Vagina (tissue), 2 donors: ENCODE data around the gene ARHGEF39. TPM values are rescaled to one million over a fixed set of nuclear protein-coding genes. Genes with fewer than 3 reads are reported as not detected.

Experiments used
- DNase-seq, 2 donors: peaks; one replicate each; pipeline ENCODE4 v3.0.0-alpha.2; 2017; ENCODE audit errors: extremely low spot score in 2 of 2
- H3K27ac ChIP-seq: fragments of 200-600 bp; sonication (generic); one replicate; pipeline ENCODE4 v1.5.1; 2019
- H3K27me3 ChIP-seq: fragments of 200-600 bp; sonication (generic); one replicate; pipeline ENCODE4 v1.5.1; 2019
- H3K36me3 ChIP-seq, 2 donors: fragments of 200-600 bp; sonication (generic); one replicate each; pipeline ENCODE4 v1.5.1; 2017 to 2019
- H3K4me1 ChIP-seq: fragments of 200-600 bp; sonication (generic); one replicate; pipeline ENCODE4 v1.5.1; 2019
- H3K4me3 ChIP-seq, 2 donors: fragments of 200-600 bp; sonication (generic); 1 replicate in 1 of 2; 2 replicates in 1 of 2; pipeline ENCODE4 v1.5.1; 2016 to 2019
- H3K9me3 ChIP-seq: fragments of 200-600 bp; sonication (generic); one replicate; pipeline ENCODE4 v1.5.1; 2019
- POLR2A ChIP-seq, 2 donors: fragments of 450-650 bp; IDR thresholded peaks; one replicate each; pipeline ENCODE4 v1.6.1; 2017; ENCODE audit warnings: antibody characterized with exemption in 2 of 2, mild to moderate bottlenecking in 2 of 2, moderate library complexity in 2 of 2
- POLR2AphosphoS5 ChIP-seq, 2 donors: sonication (generic); formaldehyde crosslinking; IDR thresholded peaks; one replicate each; pipeline ENCODE4 v1.9.0; 2017; ENCODE audit warnings: antibody characterized with exemption in 2 of 2, mild to moderate bottlenecking in 2 of 2, low read depth in 1 of 2; ENCODE audit not compliant: insufficient read depth in 1 of 2
- intact Hi-C: fragments of 100-400 bp; cut with DNase I; formaldehyde crosslinking; loops from one replicate; pipeline ENCODE4 v1.15.1; 2023
- total RNA-seq: library from RNA; depleted of rRNA; stranded (reverse); fragments of >200 nt; gene quantifications from one replicate; pipeline ENCODE4 v1.2.3, GENCODE V29; 2016
- TF ChIP-seq, protein P1 (sequence below), 3 experiments: fragments of 450-650 bp in 2 of 3; fragments of 200-600 bp in 1 of 3; sonication (generic) in 1 of 3; IDR thresholded peaks; one replicate each; pipeline ENCODE4 v1.5.1; 2017 to 2019; ENCODE audit warnings: antibody characterized with exemption in 3 of 3, mild to moderate bottlenecking in 2 of 3, moderate library complexity in 2 of 3

ARHGEF39 gene
- total RNA-seq, 1 donor from 2014 or later = 1.2 TPM

DNA sequence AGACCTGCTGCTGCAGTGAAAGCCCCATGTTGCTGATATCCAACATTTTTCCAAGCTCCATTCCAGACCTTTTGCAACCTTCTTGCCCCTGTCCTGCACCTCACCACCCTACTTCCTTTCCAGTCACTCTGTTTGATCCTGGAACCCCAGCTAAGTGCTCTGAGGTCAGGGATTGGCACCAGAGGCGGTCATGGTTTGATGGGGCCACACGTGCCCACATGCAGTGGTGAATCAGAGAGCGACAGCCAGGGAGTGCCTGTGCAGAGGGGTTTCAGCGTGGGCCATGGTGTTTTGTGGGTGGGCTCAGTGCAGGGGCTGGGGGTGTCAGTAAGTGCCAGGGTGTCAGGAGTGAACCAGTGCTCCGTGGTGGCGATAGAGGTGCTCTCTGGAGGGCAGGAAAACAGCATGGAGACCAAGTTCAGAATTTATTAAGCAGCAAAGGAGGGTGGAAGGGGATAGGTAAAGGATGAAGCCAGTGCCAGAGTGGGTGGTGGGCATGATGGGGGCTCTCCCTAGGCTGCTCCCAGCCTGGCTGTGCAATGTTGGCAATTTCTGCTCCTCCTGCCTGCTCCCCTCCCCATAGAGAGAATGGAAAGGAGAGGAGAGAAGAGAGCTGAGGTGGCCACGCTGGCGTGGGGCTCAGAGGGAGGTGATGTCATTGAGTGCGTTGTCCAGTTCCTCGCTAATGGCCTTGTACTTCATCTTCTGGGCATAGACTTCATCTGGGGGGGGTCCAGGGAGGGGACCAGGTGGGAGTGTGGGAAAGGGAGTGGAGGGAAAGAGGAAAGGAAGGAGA lies 17.7 kb upstream of the ARHGEF39 start:
- no peaks in the 10 kb centered on the region for H3K27me3 ChIP-seq
- H3K27ac ChIP-seq = no peak overlapping the region
- H3K4me3 ChIP-seq = no peak overlapping the region
- no peaks in the 10 kb centered on the region for H3K9me3 ChIP-seq
- H3K36me3 ChIP-seq = peaks cover 0 to 11% of the 10 kb centered on the region in 2 donors
- DNase-seq = no peak
- peaks cover 13% of the 10 kb centered on the region for H3K4me1 ChIP-seq
- intact Hi-C loops = no loop called here
- TF ChIP-seq, protein P1, sequence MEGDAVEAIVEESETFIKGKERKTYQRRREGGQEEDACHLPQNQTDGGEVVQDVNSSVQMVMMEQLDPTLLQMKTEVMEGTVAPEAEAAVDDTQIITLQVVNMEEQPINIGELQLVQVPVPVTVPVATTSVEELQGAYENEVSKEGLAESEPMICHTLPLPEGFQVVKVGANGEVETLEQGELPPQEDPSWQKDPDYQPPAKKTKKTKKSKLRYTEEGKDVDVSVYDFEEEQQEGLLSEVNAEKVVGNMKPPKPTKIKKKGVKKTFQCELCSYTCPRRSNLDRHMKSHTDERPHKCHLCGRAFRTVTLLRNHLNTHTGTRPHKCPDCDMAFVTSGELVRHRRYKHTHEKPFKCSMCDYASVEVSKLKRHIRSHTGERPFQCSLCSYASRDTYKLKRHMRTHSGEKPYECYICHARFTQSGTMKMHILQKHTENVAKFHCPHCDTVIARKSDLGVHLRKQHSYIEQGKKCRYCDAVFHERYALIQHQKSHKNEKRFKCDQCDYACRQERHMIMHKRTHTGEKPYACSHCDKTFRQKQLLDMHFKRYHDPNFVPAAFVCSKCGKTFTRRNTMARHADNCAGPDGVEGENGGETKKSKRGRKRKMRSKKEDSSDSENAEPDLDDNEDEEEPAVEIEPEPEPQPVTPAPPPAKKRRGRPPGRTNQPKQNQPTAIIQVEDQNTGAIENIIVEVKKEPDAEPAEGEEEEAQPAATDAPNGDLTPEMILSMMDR (IDR thresholded peaks at IDR 0.05) = no peak
- peak in 1 of 2 donors; percentile 28 for TF ChIP-seq POLR2AphosphoS5 (IDR thresholded peaks at IDR 0.05; ENCODE audit: insufficient read depth in 1 of 2, low read depth in 1 of 2)

DNA sequence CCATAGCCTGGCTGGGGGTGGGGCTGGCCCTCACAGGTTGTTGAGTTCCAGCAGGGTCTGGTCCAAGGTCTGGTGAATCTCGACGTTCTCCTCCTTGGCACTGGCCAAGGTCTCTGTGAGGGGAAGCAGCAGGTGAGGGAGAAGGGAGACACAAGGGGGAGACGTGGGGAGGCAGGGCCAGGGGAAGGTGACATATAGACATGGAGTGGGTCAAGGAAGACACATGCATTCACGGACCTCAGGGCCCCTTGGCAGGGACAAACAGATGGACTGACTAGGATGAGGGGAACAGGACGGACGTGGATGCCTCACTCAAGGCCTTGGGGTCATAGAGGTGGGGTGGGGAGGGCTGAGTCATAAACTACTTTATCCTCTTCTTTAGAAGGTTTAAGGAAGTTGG lies 17.1 kb upstream of the ARHGEF39 start:
- H3K36me3 ChIP-seq = peaks cover 0 to 11% of the 10 kb centered on the region in 2 donors

DNA sequence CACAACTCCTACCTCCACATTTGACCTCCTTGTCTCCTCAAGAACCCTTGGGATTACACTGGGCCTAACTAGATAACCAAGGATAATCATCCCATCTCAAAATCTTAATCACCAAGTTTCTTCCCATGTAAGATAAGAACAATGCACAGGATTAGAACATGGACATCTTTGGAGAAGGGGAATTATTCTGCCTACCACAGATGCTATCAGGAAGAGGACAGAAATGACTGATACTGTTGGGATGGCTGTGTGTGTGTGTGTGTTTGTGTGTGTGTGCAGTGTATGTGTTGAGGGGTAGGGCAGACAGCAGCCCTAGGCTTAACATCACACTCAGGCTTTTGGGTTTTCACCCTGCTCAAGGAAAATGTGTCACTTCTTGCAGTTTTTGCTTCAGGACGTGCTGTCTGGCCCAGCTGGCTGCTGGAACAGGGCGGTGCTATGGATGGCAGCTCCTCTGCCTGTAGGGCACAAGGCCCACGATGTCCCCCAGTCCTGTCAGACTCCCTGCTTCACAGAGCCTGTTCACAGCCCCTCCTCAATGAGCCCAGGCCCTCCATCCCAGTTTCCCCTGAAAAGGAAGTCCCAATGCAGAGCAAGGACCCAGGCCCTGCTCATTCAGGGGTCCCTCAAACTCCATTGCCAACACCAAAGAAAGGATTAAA lies 16.5 kb upstream of the ARHGEF39 start:
- no peaks in the 10 kb centered on the region for H3K27me3 ChIP-seq
- no peaks in the 10 kb centered on the region for H3K9me3 ChIP-seq
- TF ChIP-seq, protein P1 (IDR thresholded peaks at IDR 0.05) = no peak
- TF ChIP-seq POLR2AphosphoS5 (IDR thresholded peaks at IDR 0.05; ENCODE audit: insufficient read depth in 1 of 2, low read depth in 1 of 2) (peak in 1 of 2 donors; percentile 20), POLR2A (IDR thresholded peaks at IDR 0.05) (no peak)
- H3K4me3 ChIP-seq = no peak overlapping the region
- no peak for DNase-seq
- peaks cover under 1% of the 10 kb centered on the region for H3K4me1 ChIP-seq
- no peak overlapping the region for H3K27ac ChIP-seq
- H3K36me3 ChIP-seq = peaks cover 0 to 11% of the 10 kb centered on the region in 2 donors
- intact Hi-C loops = no loop called here

More for the DNA sequence above, 17.1 kb upstream of the ARHGEF39 start:
- intact Hi-C loops = no loop called here
- TF ChIP-seq POLR2AphosphoS5 (IDR thresholded peaks at IDR 0.05; ENCODE audit: insufficient read depth in 1 of 2, low read depth in 1 of 2) (no peak), POLR2A (IDR thresholded peaks at IDR 0.05) (no peak)
- TF ChIP-seq, protein P1 (IDR thresholded peaks at IDR 0.05) = no peak
- H3K4me3 ChIP-seq = no peak overlapping the region
- no peak for DNase-seq
- H3K27me3 ChIP-seq = no peaks in the 10 kb centered on the region
- no peaks in the 10 kb centered on the region for H3K9me3 ChIP-seq
- H3K4me1 ChIP-seq = peaks cover 7% of the 10 kb centered on the region
- no peak overlapping the region for H3K27ac ChIP-seq

DNA sequence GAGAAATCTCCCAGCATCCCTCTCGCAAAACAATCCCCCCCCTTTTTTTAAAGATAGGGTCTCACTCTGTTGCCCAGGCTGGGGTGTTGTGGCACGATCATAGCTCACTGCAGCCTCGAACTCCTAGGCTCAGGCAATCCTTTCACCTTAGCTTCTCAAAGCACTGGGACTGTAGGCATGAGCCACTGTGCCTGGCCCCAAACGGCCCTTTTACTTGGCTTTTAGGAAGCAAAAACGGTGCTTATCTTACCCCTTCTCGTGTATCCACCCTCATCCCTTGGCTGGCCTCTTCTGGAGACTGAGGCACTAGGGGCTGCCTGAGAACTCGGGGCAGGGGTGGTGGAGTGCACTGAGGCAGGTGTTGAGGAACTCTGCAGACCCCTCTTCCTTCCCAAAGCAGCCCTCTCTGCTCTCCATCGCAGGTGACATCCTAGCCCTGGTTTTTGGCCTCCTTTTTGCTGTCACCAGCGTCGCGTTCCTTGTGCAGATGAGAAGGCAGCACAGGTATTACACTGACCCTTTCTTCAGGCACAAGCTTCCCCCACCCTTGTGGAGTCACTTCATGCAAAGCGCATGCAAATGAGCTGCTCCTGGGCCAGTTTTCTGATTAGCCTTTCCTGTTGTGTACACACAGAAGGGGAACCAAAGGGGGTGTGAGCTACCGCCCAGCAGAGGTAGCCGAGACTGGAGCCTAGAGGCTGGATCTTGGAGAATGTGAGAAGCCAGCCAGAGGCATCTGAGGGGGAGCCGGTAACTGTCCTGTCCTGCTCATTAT lies 15.5 kb upstream of the ARHGEF39 start:
- Histone ChIP-seq H3K4me3 (no peak overlapping the region), H3K9me3 (no peaks in the 10 kb centered on the region), H3K27me3 (no peaks in the 10 kb centered on the region), H3K27ac (no peak overlapping the region), H3K36me3 (peaks cover 0 to 11% of the 10 kb centered on the region in 2 donors), H3K4me1 (peaks cover 8% of the 10 kb centered on the region)
- no peak for DNase-seq
- intact Hi-C loops = no loop called here
- TF ChIP-seq, protein P1 (IDR thresholded peaks at IDR 0.05) = no peak
- peak in 1 of 2 donors; percentile 44 for TF ChIP-seq POLR2AphosphoS5 (IDR thresholded peaks at IDR 0.05; ENCODE audit: insufficient read depth in 1 of 2, low read depth in 1 of 2)
- TF ChIP-seq POLR2A (IDR thresholded peaks at IDR 0.05) = no peak
